Activated CD4-positive, alpha-beta T cell treated with anti-CD3 and anti-CD28 coated beads, Interleukin-2, Interleukin-4, amounts not matched to agents 100 ng/mL and 50 ng/mL, durations not matched to agents 16 hours and 8 hours (primary cell): ENCODE measurements around the gene PDILT.
"Not testable (repeated sequence)": the region's sequence is repeated elsewhere in the genome, so short reads cannot be mapped to it uniquely, and the experiment has no call there.

Source experiments
- DNase-seq: peaks from one replicate; pipeline ENCODE4 v3.0.0-alpha.2; 2020; ENCODE audit warnings: low spot score

The PDILT gene

DNA sequence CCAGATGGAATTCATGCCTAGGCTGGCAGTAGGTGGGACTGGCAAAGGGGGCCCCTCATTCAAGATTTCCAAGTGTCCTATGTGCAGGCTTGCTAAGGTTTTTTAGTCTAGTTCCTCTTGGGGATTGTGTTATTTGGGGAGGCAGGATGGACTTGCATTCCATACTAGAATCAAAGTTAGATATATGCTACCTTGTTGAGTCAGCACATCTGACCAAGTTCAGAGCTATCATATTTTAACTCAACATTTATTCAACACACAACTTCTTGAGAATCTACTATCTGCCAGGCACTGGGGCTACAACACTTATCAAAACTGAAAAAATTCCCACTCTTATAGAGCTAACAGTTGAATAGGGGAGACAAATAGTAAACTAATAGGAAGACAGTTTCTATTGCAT lies 83.9 kb downstream of the PDILT start:
- DNase-seq: no peak

GRCh38 chr16:20320178-20320577 lies 84.4 kb downstream of the PDILT start:
- no peak for DNase-seq

DNA sequence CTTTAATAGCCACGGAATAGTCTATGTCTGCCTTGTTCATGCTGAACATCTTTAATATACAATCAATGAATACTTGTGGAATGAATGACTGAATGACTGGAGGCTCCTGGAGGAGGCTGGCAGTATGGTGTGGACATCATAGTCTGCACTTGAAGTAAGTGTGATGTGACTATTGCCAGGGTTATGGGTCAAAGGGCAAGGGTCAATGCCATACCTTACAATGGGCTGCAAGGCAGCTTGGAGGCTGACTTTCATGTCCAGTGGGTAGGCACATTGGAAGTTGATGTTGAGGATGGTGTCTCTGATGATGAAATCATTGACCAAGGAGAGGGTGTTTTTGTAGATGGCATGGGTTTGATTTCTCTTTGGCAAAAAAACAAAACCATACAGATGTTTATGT lies 85.1 kb downstream of the PDILT start:
- no peak for DNase-seq

GRCh38 chr16:20318437-20318836 lies 86.1 kb downstream of the PDILT start:
- DNase-seq: no peak

- no peak for DNase-seq
Measured at GRCh38 chr16:20318006-20318405, 86.5 kb downstream of the PDILT start.

- no peak for DNase-seq
Measured at GRCh38 chr16:20317117-20317516, 87.4 kb downstream of the PDILT start.

DNA sequence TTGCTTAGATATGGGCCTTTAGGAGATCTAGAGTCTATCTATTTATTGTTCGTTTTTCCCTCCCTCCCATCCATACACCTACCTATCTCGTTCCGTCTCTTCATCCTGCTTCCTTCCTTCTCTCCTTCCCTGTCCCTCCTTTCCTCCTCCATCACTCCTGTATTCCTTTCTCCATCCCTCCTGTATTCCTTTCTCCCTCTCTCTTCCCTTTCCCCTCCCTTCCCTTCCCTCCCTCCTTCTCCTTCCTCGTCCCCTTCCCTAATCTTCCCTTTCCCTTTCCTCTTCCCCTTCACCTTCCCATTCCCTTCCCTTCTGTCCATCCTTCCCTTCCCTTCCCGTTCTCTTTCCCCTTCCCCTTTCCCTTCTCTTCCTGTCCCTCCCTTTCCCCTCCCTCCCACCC lies 87.8 kb downstream of the PDILT start:
- DNase-seq: no peak

- no peak for DNase-seq
Measured at GRCh38 chr16:20315764-20316163, 88.8 kb downstream of the PDILT start.

DNA sequence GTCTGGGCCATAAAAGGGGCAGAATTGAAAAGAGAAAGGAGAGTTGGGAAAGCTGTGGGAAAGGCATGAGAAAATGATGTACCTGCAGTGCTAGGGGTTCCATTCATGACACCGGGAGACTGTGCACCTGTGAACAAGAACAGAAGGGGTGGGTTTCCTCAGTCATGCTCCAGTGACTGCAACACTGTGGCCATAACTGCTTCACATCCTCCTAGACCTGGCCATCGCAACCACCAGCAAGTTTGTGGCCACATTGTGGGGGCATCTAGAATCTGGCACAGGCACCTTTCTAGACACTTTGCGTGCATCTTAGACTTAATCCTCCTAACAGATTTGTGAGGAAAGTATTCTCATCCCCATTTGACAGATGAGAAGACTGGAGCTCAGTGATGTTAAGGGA lies 90.0 kb downstream of the PDILT start:
- no peak for DNase-seq

- DNase-seq: no peak
Measured at GRCh38 chr16:20313741-20314140, 90.8 kb downstream of the PDILT start.

DNA sequence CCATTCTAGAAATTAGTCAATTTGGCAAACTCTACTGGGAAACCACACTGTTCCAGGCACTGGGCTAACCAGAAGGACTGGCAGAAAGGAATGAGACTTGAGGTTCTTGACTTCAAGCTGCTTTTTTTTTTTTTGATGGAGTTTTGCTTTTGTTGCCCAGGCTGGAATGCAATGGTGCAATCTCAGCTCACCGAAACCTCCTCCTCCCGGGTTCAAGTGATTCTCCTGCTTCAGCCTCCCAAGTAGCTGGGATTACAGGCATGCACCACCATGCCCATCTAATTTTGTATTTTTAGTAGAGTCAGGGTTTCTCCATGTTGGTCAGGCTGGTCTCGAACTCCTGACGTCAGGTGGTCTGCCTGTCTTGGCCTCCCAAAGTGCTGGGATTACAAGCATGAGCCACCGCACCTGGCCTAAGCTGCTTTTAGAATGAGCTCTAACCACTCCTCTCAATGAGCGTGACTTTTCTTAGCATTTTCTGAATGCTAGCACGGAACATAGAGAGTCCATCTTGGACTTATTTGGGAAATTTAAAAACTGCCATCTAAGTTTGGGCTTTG lies 91.9 kb downstream of the PDILT start:
- not testable (repeated sequence) for DNase-seq

- no peak for DNase-seq
Measured at GRCh38 chr16:20311548-20311947, 93.0 kb downstream of the PDILT start.

- no peak for DNase-seq
Measured at GRCh38 chr16:20310421-20311395, 93.8 kb downstream of the PDILT start.

DNA sequence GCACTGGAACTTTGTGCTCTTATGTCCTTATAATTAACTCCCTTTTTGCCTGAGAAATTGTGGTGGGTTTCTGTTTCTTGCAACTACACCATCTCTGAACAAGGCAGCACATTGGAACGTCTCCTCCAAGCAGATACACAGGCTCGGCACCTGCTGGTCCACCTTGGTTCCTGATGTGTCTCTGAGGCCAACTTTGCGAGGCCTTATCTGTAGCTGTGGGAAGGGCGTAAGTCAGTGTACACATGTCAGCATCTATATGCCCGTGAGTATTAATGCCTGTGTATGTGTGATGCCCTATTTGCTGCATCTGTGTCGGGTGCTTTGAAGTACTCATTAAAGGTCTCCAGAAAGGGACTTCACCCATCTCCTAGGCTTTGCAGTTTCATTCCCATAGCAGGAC lies 94.8 kb downstream of the PDILT start:
- no peak for DNase-seq
